HEK293 (cell line): Measurements from ENCODE around the gene HIRIP3.

Experiments used
- AEBP2 ChIP-seq: fragments of 450-650 bp; formaldehyde crosslinking; IDR thresholded peaks from 2 replicates; pipeline ENCODE4 v1.5.1; 2016; ENCODE audit warnings: missing biosample characterization, missing genetic modification characterization, borderline replicate concordance
- CTCF ChIP-seq: fragments of 450-650 bp; formaldehyde crosslinking; IDR thresholded peaks from 2 replicates; pipeline ENCODE4 v1.5.1; 2016; ENCODE audit warnings: missing biosample characterization, missing genetic modification characterization
- ZNF214 ChIP-seq: fragments of 450-650 bp; formaldehyde crosslinking; IDR thresholded peaks from 2 replicates; pipeline ENCODE4 v1.5.1; 2017; ENCODE audit warnings: missing biosample characterization, mild to moderate bottlenecking, missing genetic modification characterization, borderline replicate concordance
- ZNF292 ChIP-seq: fragments of 450-650 bp; formaldehyde crosslinking; IDR thresholded peaks from 2 replicates; pipeline ENCODE4 v1.5.1; 2016; ENCODE audit warnings: low read depth, missing biosample characterization, missing genetic modification characterization, borderline replicate concordance

GRCh38 chr16:30005341-30006094, 10.1 kb upstream of the HIRIP3 start:
- no peak for TF ChIP-seq ZNF292 (tag by site-specific recombination)
- TF ChIP-seq AEBP2 (tag by site-specific recombination): no peak
- peak; percentile 60; the same call in 1 of the 2 replicates for TF ChIP-seq CTCF (tag by site-specific recombination)
- TF ChIP-seq ZNF214 (tag by site-specific recombination): no peak
